Stimulated activated CD4-positive, alpha-beta T cell treated with anti-CD3 and anti-CD28 coated beads, Interleukin-1b, Interleukin-23, amount 100 ng/mL, for 24 hours (primary cell): ENCODE results near the gene DNAJB4.
"Not testable (repeated sequence)": the region's sequence is repeated elsewhere in the genome, so short reads cannot be mapped to it uniquely, and the experiment has no call there.

ENCODE experiments used
- DNase-seq, 4 experiments: peaks; one replicate each; pipeline ENCODE4 v3.0.0-alpha.2; 2020; ENCODE audit warnings: low read depth in 4 of 4, low spot score in 1 of 4

DNAJB4 gene

DNA sequence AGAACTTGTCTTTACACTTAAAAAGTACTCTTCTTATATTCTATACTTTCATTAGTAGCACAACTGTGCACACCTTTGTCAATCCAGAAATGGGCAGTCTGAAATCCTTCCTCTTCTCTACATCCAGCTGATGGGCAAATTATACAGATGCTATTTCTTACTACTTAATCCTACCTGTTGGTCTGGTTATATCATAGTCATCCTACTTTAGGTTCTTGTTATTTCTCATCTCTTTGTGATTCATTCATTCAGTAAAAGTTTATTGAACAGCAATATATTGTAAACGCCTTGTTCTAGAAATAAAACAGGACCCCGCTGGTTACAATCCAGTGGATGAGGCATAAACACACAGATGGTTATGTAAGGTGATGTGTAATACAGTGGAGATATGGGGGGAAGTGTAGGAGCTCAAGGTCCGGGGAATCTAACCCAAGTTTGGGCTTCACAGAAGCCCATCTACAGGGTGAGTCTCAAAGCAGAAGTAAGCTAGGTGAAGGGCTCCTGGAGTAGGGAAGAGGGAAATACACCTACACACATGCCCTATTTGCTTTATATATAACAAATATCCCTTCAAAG, 14.0 kb upstream of the DNAJB4 start:
- DNase-seq, result no peak

DNA sequence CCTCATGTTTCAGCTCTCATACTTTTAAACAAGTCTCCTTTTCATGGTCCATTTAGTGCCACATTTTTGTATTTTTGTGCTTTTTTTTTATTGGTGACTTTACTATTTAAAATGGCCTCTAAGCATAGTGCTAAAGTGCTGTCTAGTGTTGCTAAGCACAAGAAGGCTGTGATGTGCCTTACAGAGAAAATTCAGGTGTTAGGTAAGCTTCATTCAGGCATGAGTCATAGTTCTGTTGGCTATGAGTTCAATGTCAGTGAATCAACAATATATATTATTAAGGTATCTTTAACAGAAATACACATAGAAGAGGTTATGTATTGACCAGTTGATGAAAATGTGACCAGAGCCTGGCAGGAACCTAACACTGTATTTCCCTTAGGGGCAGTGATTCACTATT, 13.1 kb upstream of the DNAJB4 start:
- DNase-seq, result no peak

DNA sequence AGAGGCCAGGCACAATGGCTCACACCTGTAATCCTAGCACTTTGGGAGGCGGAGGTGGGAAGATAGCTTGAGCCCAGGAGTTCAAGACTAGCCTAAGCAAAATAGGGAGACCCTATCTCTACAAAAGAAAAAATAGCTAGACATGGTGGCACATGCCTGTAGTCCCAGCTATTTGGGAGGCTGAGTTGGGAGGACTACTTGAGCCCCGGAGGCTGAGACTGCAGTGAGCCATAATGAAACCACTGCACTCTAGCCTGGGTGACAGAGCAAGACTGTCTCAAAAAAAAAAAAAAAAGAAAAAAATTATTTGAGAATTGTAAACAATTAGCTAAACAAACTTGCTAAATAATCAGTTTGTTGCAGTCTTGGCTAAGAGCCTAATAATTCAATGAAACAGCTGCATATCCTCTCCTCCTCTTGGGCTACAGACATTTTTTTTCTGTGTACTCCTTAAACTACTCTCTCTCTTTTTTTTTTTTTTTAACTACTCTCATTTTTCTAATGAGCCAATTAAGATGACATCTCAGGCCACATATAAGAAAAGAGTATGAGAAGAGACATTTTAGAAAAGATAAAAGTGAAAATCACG, 10.5 kb upstream of the DNAJB4 start:
- DNase-seq, result no peak

DNA sequence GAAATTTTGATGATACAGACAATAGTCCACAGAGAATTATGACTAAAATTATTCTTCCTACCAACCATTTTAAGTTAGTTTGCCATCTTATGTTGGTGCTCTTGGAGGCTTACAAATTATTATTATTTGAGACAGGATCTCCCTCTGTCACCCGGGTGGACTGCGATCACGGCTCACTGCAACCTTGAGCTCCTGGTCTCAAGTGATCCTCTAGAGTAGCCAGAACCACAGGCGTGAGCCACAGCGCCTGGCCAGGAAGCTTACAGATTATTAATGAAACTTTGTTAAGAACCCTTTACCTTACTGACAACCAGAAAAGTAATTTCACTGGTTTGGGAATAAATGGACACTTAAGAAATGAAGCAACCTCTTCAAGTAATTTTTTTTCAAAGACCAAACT, 8.0 kb upstream of the DNAJB4 start:
- DNase-seq, result no peak

DNA sequence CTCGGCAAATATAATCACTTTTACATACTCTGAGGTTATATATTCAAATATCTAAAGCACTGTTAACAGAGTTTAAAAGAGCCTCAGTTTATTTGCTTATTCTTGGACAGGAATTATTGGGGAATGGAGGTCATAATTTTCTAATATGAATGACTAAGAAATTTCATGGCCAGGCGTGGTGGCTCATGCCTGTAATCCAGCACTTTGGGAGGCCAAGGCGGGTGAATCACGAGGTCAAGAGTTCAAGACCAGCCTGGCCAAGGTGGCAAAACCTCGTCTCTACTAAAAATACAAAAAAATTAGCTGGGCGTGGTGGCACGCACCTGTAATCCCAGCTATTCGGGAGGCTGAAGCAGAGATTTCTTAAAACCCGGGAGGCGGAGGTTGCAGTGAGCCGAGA, 4.2 kb upstream of the DNAJB4 start:
- not testable (repeated sequence) for DNase-seq

DNA sequence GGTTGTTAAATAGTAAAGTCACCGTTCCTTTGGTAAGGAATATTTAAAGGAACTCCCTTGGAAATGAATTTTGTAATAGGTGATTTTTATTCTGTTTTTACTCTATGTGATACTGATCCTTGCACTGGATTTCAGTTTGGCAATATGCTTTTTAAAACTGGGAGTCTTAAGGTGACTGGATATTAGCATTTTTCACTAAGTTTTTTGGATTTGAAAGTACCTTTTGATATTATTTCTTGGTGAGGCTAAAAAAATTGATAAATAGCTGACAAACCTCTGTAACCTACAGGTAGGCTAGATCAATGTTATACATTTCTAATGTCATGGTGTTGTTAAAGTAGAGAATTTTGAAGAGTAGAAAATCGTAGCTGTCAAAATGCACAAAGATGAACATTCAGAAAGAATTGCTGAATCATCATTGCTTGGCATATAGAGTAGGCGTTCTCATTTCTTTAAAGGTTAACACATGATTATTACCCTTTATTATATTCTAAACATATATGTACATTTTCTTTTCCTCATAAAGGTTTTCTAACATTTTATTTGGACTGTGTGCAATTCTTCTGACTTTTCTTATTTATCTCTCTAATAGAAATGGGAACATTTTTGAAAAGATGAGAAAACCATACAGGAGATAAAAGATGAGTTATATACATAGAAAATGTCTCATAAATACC, 1.5 kb upstream of the DNAJB4 start:
- DNase-seq, result no peak

DNA sequence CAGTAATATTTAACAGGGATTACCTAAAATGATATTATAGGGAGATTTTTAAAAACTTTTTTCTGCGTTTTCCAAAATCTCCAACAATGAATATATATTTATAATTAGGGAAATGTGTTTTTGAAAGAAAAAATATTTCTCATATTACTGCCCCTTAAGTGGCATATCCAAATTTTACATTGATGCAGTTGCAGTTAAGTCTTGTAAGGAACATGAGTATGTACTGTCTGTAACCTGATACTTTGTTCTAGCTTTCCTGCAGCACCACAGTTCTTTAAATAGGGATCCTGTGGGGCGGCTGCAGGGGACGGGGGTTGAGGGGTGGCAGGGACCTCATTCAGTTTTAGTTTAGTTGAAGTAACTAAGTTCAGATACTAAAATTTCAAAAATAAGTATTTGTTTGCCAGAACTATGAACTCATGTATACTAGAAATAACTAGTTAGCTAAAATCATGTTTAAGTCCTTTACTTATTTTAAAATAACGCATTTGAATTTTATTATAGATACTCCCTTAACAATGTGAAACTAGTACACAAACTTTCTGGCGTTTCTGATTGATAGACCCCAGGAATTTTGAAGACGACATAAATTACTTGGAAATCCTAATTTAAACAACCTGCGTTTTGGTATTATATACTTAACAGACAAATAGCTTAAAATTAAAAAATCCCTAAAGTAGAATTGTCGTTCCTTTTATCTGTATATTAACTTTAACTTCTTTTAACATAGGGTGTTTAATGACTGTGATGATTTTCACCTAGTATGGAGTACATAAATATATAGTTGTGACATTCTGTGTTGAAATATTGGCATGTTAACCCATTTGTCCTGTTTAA, 639 bp upstream of the DNAJB4 start:
- peak in 3 of 4 experiments; percentile 14 to 20 (median 20) for DNase-seq

DNA sequence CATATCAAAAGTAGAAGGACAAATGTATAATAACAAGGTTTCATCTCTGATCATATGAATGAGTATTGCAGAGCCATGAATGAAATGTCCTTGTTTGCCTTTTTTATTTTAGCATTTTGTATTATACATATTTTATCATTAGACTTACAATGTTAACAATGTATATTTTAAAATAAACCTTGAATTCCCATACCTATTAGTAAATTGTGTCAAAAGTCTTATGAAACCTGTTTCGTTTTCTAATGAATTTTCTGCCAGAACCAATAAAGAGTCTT, 646 bp downstream of the DNAJB4 start:
- DNase-seq, result no peak

DNA sequence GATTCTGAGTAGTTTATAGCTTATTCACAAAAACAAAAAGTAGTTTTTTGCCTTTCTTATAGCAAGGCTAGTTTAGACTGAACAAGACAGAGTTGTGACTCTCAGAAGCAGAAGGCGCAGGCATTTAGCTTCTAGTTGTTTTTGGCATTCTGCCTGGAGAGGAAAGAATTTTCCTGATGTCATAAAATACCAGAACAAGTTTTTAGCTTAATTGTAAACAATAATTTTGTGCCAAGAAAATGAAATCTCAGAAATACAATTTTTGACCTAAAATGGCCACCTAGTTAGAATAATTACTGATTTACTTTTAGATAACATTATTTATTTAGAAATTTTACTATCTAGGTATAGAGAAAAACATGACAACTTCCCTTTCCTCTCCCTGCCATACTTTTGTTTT, 1.0 kb downstream of the DNAJB4 start:
- DNase-seq, result no peak

DNA sequence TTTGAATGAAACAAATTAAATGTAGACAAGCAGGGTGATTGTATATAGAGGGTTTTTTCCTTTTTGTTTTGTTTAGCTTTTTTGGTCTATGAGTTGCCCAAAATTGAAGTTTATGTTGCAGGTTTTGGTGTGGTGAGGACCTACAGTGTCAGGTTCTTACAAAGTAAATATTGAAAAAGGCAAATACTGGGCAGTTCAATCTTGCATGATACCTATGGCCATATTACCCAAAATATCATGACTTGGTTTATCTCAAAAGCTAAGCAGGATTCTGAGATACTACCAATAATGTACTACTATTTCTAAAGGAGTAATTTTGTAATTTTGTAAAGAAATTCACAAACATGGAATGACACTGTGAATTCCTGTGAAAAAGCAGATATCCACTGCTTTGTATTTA, 1.8 kb downstream of the DNAJB4 start:
- no peak for DNase-seq

DNA sequence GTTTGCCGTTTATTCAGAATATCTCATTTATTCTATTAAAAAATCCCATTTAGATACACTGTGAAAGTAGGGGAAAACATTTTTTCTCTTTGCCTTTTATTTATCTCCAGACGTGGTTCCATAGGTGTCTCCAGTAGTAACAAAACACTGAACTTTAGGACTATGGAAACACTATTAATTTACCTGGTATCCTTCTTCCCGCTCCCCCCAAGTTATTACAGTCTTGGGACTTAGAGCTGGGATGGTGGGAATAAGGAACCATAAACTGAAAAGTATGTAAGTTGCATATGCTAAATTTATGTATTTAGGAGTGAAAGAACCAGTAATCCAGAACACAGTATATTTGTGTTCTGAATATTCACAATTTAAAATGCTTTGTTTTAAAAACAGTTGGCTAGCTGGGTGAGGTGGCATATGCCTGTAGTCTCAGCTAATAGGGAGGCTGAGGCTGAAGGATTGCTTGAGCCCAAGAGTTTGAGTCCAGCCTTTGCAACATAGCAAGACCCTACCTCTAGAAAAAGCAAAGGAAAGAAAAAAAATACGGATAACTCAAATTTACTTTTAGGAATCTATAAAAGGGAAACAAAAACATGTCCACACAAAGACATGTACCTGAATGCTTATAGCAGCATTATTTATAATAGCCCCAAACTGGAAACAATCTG, 3.1 kb downstream of the DNAJB4 start:
- no peak for DNase-seq

DNA sequence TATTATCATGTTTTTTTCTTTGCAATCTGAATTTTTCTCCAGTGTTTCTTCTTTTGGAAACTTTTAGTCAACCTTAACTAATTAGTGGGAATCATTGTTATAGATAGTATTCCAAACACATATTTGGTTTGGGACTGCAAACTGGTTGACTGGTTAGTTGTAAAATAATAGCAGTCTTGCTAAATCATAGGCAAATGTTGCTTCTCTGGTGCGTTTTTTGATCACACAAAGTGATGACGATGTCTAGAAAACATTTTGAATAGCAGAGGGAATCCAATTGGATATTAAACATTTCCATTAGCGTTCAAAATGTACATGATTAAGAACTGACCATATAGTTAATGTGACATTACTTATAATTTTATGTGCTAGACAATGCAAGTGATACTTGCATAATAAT, 4.5 kb downstream of the DNAJB4 start:
- DNase-seq, result no peak

DNA sequence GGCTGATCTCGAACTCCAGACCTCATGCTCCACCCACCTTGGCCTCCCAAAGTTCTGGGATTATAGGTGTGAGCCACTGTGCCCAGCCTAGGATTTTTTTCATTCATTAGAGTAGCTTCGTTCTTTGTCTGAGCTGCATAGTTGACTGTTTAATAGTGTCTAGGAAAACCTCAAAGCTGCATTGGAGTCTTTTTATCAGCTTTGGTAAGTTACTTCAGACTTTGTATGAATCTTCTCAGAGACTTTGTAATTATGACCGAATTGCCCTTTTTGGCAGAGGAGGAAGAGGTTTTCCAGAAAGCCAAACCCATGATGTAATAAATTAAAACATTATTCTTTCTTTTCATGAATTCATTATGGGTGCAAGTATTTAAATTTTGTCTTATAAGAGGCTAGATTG, 5.1 kb downstream of the DNAJB4 start:
- DNase-seq, result no peak

DNA sequence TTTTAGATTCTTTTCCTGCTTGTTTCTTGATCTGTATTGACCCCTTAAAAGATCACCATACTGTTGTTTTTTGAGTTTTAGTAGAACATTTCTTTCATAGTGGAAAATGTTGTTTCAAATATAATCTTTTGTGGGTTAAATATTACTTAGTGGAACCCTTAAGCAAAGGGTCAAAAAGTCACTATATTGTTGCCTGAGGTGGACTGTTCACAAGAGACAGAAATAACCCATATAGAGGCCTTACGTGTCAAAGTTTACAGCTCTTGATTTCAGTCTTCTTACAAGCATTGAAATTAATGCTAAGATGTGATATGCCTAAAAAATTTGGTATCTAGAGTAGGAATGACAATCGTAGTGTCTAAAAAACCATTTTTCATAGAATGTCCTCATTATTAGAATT, 6.3 kb downstream of the DNAJB4 start:
- DNase-seq, result no peak

DNA sequence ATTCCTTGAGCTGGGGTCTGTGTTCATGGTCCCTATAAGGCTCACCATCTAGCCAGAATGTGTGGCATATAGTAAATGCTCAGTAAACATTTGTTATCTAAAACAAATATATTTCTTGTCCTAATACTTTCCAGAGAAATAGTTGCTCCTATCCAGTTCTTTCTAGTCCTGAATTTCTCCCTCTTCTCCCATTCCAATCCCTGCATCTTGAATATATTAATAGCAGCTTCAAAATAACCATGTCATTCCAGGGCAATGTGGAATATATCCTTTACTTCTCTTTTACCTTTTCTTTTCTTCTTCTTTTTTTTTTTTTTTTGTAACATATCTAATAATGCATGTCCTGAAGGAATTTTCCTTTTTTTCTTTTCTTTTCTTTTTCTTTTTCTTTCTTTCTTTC, 10.4 kb downstream of the DNAJB4 start:
- DNase-seq, result no peak

DNA sequence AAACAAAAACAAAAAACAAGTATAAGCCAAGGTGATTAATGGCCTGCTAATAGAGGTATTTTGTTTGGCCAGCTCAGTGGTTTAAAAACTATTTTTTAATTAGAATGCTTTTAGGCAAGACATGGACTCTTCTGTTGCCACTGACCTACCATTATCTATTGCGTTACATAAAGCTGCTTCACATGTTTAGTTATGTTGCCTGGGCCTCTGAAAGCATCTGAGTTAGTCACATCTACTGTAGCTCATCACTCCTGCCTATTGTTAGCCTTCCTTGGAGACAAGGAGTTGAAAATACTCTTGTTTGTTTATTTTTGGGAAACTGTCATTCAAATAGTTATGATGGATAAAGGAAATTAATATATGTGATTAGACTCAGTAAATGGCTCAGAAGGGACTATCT, 14.3 kb downstream of the DNAJB4 start:
- DNase-seq, result no peak

DNA sequence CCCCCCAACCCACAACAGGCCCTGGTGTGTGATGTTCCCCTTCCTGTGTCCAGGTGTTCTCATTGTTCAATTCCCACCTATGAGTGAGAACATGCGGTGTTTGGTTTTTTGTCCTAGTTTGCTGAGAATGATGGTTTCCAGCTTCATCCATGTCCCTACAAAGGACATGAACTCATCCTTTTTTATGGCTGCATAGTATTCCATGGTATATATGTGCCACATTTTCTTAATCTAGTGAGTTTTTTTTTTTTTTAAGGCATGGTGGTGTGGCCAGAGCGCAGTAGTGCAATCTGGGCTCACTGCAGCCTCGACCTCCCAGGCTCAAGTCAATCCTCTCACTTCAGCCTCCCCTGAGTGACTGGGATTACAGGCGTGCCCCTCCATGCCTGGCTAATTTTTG, 16.4 kb downstream of the DNAJB4 start:
- DNase-seq, result not testable (repeated sequence)

DNA sequence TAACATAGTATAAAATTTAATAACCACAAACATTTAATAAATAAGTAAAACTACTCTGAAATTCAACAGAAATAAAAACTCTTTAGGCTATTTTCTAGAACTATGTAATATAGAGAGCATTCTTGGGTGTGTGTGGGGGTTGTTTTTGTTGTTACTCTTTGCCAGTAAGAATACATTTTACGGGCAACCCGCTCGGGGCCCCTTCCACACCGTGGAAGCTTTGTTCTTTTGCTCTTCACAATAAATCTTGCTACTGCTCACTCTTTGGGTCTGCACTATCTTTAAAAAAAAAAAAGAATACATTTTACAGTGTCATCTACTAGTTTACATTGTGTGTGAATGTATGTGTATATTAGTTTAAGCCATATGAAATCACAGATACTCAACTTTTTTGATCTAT, 25.1 kb downstream of the DNAJB4 start:
- DNase-seq, result no peak

DNA sequence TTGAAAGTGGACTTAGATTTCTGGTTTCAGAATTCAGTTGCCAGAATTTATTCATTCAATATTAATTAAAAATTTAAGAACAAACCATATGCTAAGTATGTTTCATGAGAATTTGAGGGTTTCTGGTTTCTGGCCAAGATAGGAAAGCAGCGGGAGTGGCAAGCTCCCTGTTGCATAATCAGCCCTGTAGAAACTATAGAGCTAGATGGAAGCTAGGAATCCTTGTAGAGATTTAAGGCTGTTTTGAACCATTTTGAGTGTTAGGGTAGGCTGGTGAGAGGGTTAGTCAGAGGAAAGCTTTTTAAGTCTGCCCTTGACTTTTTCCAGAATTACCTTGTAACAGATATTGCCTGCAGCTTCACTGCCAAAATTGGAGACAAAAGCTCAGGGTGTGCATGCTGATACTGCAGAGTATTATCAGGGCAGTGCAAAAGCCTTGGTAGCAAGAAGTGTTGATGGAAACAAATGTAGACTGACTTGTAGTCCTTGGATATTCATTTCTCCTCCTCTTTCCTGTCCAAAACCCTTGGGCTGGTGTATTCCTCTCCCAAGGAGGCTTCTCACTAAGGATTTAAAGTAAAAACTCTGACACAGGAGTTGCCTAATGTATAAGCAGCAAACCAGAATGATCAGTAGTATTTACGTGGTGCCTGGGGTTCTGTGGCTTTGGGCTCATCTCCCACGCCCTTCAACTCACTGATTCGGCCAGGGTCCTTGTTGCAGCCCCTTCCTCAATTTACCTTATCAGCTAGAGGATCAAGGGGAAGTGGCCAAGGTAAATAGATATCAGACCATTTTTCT, 28.5 kb downstream of the DNAJB4 start:
- no peak for DNase-seq

DNA sequence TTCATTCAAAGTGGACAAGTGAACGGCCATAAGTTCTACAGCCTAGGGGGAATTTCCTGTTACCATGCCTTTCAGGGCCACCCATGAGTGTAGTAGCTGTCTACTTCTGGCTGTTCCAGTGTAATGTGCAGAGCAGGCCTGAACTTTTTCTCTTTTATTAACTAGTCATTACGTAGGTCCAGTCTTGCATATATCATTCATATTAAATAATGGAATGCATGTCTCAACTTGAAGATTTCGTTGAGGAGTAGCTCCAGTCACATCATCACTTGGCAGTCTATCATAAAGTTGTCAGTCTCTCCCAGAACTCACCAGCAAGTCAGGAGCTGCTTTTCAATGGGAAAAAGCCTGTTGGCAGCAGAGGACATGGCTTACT, 29.0 kb downstream of the DNAJB4 start:
- no peak for DNase-seq

DNA sequence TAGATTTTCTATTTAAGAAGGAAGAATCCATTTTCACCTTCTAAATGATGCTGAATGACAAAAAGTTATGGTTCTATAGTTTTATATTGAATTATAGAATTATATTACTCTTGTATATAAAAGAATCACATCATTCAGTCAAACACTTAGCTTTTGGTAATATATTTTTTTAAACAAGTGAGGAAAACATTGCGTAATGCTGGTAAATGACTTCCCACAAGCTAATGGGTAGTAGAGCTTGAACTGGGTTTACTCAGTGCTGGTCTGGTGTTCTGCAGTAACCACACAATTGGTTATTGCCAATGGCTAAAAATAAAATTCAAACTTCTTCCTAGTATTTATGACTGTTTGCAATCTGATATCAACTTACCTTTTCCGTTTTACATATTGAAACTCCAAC, 30.4 kb downstream of the DNAJB4 start:
- no peak for DNase-seq
